Lower leg skin (tissue), 4 donors: ENCODE measurements around the gene ARHGAP15. TPM values are rescaled to one million over a fixed set of nuclear protein-coding genes. Genes with fewer than 3 reads are reported as not detected.

Experiments
- DNase-seq, 2 donors: peaks; one replicate each; pipeline ENCODE4 v3.0.0-alpha.2; 2019; ENCODE audit warnings: low spot score in 2 of 2
- H3K4me3 ChIP-seq: fragments of 200-600 bp; sonication (generic); 2 replicates; pipeline ENCODE4 v1.5.1; 2017; ENCODE audit warnings: mild to moderate bottlenecking, low read depth; ENCODE audit not compliant: poor library complexity, severe bottlenecking
- POLR2A ChIP-seq, 2 donors: fragments of 450-650 bp; IDR thresholded peaks; one replicate each; pipeline ENCODE4 v1.6.1; 2016 to 2017; ENCODE audit warnings: antibody characterized with exemption in 2 of 2, mild to moderate bottlenecking in 1 of 2, moderate library complexity in 1 of 2
- WGBS, 2 donors: methylation state at CpG; one replicate each; pipeline ENCODE4 v1.1.5; 2018; 5-methylcytosine and 5-hydroxymethylcytosine counted together
- intact Hi-C: fragments of 100-400 bp; cut with DNase I; formaldehyde crosslinking; loops from one replicate; pipeline ENCODE4 v1.15.0; 2023; ENCODE audit warnings: low total_unique reads
- total RNA-seq, 4 donors: library from RNA; depleted of rRNA; stranded (reverse); fragments of >200 nt; gene quantifications; one replicate each; pipeline ENCODE4 v1.1.0, GENCODE V29; 2016
- TF ChIP-seq, protein P1 (sequence below), 3 donors: fragments of 450-650 bp; IDR thresholded peaks; one replicate each; pipeline ENCODE4 v1.5.1; 2016; ENCODE audit warnings: antibody characterized with exemption in 3 of 3, mild to moderate bottlenecking in 3 of 3, moderate library complexity in 2 of 3

ARHGAP15 gene
- total RNA-seq, 4 donors from 2014 or later = 1.1 to 4.6 (median 2.4) TPM

DNA sequence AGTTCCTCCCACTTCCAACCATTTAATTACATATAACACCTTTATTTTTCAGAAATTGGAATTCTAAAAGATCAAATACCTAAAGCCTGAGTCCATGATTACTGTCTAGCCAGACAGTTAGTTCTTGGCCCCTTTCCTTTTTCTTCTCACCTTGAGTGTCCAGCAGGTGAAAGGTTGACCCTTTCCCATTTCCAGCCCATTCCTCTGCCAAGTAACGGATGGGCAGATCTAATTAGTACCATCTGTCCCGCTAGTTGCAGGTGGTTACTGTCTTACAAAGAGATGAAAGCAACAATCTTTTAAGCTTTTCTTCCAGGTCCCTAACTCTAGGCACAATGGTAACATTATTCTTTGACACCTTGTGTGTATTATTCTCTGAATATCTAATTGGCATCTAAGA is 506.7 kb downstream of the ARHGAP15 start:
- 73 to 85% methylated on average over 2 of the region's 2 CpGs for WGBS, 2 donors
- intact Hi-C loops = no loop called here
- no peak for DNase-seq
- no peak for TF ChIP-seq POLR2A (IDR thresholded peaks at IDR 0.05)
- TF ChIP-seq, protein P1, sequence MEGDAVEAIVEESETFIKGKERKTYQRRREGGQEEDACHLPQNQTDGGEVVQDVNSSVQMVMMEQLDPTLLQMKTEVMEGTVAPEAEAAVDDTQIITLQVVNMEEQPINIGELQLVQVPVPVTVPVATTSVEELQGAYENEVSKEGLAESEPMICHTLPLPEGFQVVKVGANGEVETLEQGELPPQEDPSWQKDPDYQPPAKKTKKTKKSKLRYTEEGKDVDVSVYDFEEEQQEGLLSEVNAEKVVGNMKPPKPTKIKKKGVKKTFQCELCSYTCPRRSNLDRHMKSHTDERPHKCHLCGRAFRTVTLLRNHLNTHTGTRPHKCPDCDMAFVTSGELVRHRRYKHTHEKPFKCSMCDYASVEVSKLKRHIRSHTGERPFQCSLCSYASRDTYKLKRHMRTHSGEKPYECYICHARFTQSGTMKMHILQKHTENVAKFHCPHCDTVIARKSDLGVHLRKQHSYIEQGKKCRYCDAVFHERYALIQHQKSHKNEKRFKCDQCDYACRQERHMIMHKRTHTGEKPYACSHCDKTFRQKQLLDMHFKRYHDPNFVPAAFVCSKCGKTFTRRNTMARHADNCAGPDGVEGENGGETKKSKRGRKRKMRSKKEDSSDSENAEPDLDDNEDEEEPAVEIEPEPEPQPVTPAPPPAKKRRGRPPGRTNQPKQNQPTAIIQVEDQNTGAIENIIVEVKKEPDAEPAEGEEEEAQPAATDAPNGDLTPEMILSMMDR (IDR thresholded peaks at IDR 0.05) = no peak
- H3K4me3 ChIP-seq = no peak overlapping the region

DNA sequence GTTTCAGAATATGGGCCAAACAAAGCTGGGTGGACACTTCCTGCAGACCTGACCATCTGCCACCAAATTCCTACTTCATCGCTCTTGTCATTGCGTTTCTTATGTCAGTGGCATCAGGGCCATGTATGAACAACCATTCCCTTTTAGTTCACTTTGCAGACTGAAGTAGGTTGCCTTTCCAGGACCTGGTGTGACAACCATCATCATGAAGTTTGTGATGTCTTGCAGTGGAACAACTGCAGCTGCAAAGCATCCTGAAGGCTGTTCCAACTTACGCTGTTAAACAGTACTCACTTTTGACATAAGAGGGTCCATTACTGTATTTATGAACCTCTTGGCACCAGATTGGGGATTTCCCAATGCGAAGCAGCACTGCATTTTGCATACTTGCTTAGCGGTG is 511.6 kb downstream of the ARHGAP15 start:
- intact Hi-C loops = no loop called here
- TF ChIP-seq POLR2A (IDR thresholded peaks at IDR 0.05) = no peak
- TF ChIP-seq, protein P1 (IDR thresholded peaks at IDR 0.05) = no peak
- no peak overlapping the region for H3K4me3 ChIP-seq
- WGBS, 2 donors = 69 to 77% methylated on average over 5 of the region's 5 CpGs
- no peak for DNase-seq

DNA sequence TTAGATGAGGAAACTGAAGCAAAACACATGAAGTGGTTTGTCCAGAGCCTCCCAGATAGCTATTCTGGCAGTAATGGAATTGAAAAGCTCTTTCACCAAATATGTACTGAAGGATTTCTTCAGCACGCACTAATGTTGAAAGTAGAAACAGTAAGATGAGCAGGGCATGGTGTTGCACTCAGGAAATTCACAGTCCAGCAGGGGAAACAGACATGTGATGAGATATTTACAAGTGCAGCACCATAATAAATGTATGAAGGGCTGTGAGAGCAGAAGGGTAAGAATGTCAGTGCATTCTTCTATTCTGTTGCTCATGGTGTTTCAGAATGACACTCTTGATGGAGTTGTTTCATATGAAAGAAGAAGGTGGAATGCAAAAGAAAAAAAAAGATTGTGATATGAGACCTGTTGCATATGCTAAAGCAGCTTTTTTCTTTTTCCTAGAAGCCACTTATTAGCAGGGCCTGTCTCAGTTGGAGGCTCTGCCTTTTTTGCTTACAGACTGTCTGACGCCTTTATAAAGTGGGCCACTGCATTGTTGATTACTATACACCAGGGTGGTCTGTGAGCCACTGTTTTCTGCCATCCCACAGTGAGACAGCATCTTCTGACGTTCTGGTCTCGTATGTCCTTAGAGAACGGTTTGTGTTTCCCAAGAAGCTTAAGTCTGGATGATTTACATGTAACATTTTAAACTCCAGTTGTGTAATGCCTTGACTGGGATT is 516.9 kb downstream of the ARHGAP15 start:
- intact Hi-C loops = no loop called here
- WGBS, 2 donors = 87% methylated on average over 5 of the region's 5 CpGs
- no peak for DNase-seq

DNA sequence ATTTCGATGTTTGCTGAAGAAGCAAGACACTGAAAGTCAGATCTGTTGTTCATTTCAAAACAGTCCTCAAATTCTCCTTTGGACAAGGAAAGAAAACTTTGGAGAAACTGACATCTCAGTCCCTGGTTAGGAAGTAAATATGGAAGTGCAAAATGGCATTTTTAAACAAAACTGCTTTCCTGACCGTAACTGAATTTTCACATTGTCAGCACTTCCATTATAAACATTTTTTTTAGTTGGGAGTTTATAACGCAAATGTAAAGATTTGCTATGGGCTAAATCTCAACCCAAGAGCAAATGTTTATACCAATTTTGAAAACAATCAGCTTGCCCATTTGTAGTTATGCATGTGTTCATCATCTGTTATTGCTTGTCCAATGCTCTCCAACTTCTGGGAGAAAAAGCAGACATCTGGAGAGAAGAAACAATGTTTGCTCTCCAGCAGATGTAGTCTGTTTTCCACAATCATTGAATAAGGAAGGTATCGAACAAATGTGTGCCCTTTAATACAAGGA is 520.1 kb downstream of the ARHGAP15 start:
- TF ChIP-seq, protein P1 (IDR thresholded peaks at IDR 0.05) = no peak
- no peak for TF ChIP-seq POLR2A (IDR thresholded peaks at IDR 0.05)
- H3K4me3 ChIP-seq = no peak overlapping the region
- 71 to 72% methylated on average over 4 of the region's 4 CpGs for WGBS, 2 donors
- intact Hi-C loops = no loop called here
- DNase-seq = no peak

More for the DNA sequence above, 516.9 kb downstream of the ARHGAP15 start:
- H3K4me3 ChIP-seq = no peak overlapping the region
- no peak for TF ChIP-seq POLR2A (IDR thresholded peaks at IDR 0.05)
- TF ChIP-seq, protein P1 (IDR thresholded peaks at IDR 0.05) = no peak

DNA sequence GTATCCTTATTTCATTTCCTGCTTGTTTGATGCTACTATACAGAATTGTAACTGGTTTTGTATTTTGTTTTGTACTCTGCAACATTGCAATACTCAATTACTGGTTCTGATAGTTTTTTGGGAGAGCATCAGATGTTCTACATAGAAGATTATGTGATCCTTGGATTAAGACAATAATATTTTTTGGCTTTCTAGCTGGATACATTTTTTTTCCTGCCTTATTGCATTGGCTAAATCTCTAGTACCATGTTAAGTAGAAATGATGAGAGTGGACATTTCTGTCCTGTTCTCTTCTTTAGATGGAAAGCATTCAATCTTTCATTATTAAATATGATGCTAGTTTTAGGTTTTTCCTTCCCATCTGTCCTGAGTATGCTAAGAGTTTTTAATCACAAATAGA is 523.5 kb downstream of the ARHGAP15 start:
- intact Hi-C loops = no loop called here
- no peak for DNase-seq
- TF ChIP-seq POLR2A (IDR thresholded peaks at IDR 0.05) = no peak
- TF ChIP-seq, protein P1 (IDR thresholded peaks at IDR 0.05) = no peak
- H3K4me3 ChIP-seq = no peak overlapping the region

DNA sequence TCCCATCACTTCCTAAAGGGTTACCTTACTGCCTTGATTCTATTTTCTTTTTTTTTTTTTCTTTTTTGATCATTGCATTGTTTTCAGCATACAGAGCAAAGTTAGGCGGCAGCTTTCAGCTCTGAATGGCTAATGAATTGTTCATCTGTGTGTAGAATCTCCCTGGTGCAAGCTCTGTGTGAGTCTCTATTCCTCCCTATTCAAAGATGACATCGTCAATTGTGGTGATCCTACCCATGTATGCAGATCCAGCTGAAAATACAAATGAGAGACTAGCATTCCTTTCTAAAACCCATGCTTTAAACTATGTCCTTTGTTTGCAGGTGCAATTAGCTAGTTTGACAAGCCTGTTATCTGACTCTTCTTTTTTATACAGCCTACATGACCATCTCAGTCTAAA is 539.0 kb downstream of the ARHGAP15 start:
- TF ChIP-seq, protein P1 (IDR thresholded peaks at IDR 0.05) = no peak
- TF ChIP-seq POLR2A (IDR thresholded peaks at IDR 0.05) = no peak
- H3K4me3 ChIP-seq = no peak overlapping the region
- no peak for DNase-seq
- 86 to 95% methylated on average over 2 of the region's 2 CpGs for WGBS, 2 donors
- intact Hi-C loops = no loop called here
